ENCODE results near the gene SYT9. TPM values are rescaled to one million over a fixed set of nuclear protein-coding genes. Genes with fewer than 3 reads are reported as not detected.

Gene SYT9
- total RNA-seq, 3 donors from 2014 or later (not counting 1 experiment from before 2014, with no cell fraction given) = not detected

- no peak for TF ChIP-seq CTCF (IDR thresholded peaks at IDR 0.05)
- intact Hi-C loops (cut with micrococcal nuclease) = no loop called here
- Histone ChIP-seq H3K27ac (ENCODE audit: low read length) (no peak overlapping the region), H3K36me3 (ENCODE audit: control insufficient read depth, insufficient read depth, low read length) (no peaks in the 10 kb centered on the region), H3K27me3 (ENCODE audit: control insufficient read depth, insufficient read depth, low read length) (no peaks in the 10 kb centered on the region), H3K4me3 (ENCODE audit: low read length) (no peak overlapping the region), H3K4me1 (ENCODE audit: control insufficient read depth, insufficient read depth, low read length) (no peaks in the 10 kb centered on the region), H3K9me3 (ENCODE audit: control insufficient read depth, insufficient read depth, low read length) (no peaks in the 10 kb centered on the region)
- H3K27me3 Mint-ChIP-seq (ENCODE audit: low read depth in 2 of 2) = peaks cover 0 to 17% of the 10 kb centered on the region in 2 donors
- H3K4me3 Mint-ChIP-seq = no peak overlapping the region
- no peaks in the 10 kb centered on the region for H3K9me3 Mint-ChIP-seq
- H3K36me3 Mint-ChIP-seq = no peaks in the 10 kb centered on the region
- 95% methylated on average over 7 of the region's 7 CpGs for WGBS (ENCODE audit: insufficient coverage)
- no peak for DNase-seq
- no peak for ATAC-seq
- H3K4me1 Mint-ChIP-seq = no peaks in the 10 kb centered on the region
- H3K27ac Mint-ChIP-seq = no peak overlapping the region
These were observed 43.3 kb upstream of the SYT9 start for GRCh38 chr11:7208391-7208790.

GRCh38 chr11:7219491-7219890, 32.2 kb upstream of the SYT9 start:
- intact Hi-C loops (cut with micrococcal nuclease) = no loop called here
- Mint-ChIP-seq H3K27ac (no peak overlapping the region), H3K27me3 (ENCODE audit: low read depth in 2 of 2) (peaks cover 19 to 23% of the 10 kb centered on the region in 2 donors), H3K4me1 (no peaks in the 10 kb centered on the region), H3K9me3 (no peaks in the 10 kb centered on the region), H3K36me3 (no peaks in the 10 kb centered on the region), H3K4me3 (no peak overlapping the region)
- Histone ChIP-seq H3K27me3 (ENCODE audit: control insufficient read depth, insufficient read depth, low read length) (peaks cover 4% of the 10 kb centered on the region), H3K36me3 (ENCODE audit: control insufficient read depth, insufficient read depth, low read length) (no peaks in the 10 kb centered on the region), H3K27ac (ENCODE audit: low read length) (no peak overlapping the region), H3K9me3 (ENCODE audit: control insufficient read depth, insufficient read depth, low read length) (no peaks in the 10 kb centered on the region), H3K4me3 (ENCODE audit: low read length) (no peak overlapping the region), H3K4me1 (ENCODE audit: control insufficient read depth, insufficient read depth, low read length) (no peaks in the 10 kb centered on the region)
- no peak for TF ChIP-seq CTCF (IDR thresholded peaks at IDR 0.05)
- no peak for DNase-seq
- no peak for ATAC-seq

- no peak for ATAC-seq
- H3K27ac Mint-ChIP-seq = no peak overlapping the region
- no peaks in the 10 kb centered on the region for H3K36me3 Mint-ChIP-seq
- H3K9me3 ChIP-seq (ENCODE audit: control insufficient read depth, insufficient read depth, low read length) = no peaks in the 10 kb centered on the region
- H3K4me1 Mint-ChIP-seq = no peaks in the 10 kb centered on the region
- no peaks in the 10 kb centered on the region for H3K9me3 Mint-ChIP-seq
- 68% methylated on average over 3 of the region's 3 CpGs for WGBS (ENCODE audit: insufficient coverage)
- H3K4me1 ChIP-seq (ENCODE audit: control insufficient read depth, insufficient read depth, low read length) = no peaks in the 10 kb centered on the region
- peaks cover 4% of the 10 kb centered on the region for H3K27me3 ChIP-seq (ENCODE audit: control insufficient read depth, insufficient read depth, low read length)
- peaks cover 19 to 21% of the 10 kb centered on the region in 2 donors for H3K27me3 Mint-ChIP-seq (ENCODE audit: low read depth in 2 of 2)
- intact Hi-C loops (cut with micrococcal nuclease) = no loop called here
- H3K27ac ChIP-seq (ENCODE audit: low read length) = no peak overlapping the region
- TF ChIP-seq CTCF (IDR thresholded peaks at IDR 0.05) = no peak
- no peak for DNase-seq
- H3K4me3 ChIP-seq (ENCODE audit: low read length) = no peak overlapping the region
- no peaks in the 10 kb centered on the region for H3K36me3 ChIP-seq (ENCODE audit: control insufficient read depth, insufficient read depth, low read length)
- H3K4me3 Mint-ChIP-seq = no peak overlapping the region
These were observed 31.1 kb upstream of the SYT9 start for GRCh38 chr11:7220636-7221035.

GRCh38 chr11:7222619-7223018, 29.1 kb upstream of the SYT9 start:
- no peaks in the 10 kb centered on the region for H3K4me1 Mint-ChIP-seq

More at GRCh38 chr11:7222619-7223018, 29.1 kb upstream of the SYT9 start:
- H3K27me3 ChIP-seq (ENCODE audit: control insufficient read depth, insufficient read depth, low read length) = peaks cover 4% of the 10 kb centered on the region
- DNase-seq = no peak
- Mint-ChIP-seq H3K9me3 (no peaks in the 10 kb centered on the region), H3K27me3 (ENCODE audit: low read depth in 2 of 2) (peaks cover 19 to 20% of the 10 kb centered on the region in 2 donors), H3K27ac (no peak overlapping the region), H3K4me3 (no peak overlapping the region), H3K36me3 (no peaks in the 10 kb centered on the region)
- intact Hi-C loops (cut with micrococcal nuclease) = no loop called here
- H3K9me3 ChIP-seq (ENCODE audit: control insufficient read depth, insufficient read depth, low read length) = no peaks in the 10 kb centered on the region
- no peaks in the 10 kb centered on the region for H3K36me3 ChIP-seq (ENCODE audit: control insufficient read depth, insufficient read depth, low read length)
- 40% methylated on average over 3 of the region's 4 CpGs for WGBS (ENCODE audit: insufficient coverage)
- no peaks in the 10 kb centered on the region for H3K4me1 ChIP-seq (ENCODE audit: control insufficient read depth, insufficient read depth, low read length)
- no peak for ATAC-seq
- H3K4me3 ChIP-seq (ENCODE audit: low read length) = no peak overlapping the region
- no peak for TF ChIP-seq CTCF (IDR thresholded peaks at IDR 0.05)
- no peak overlapping the region for H3K27ac ChIP-seq (ENCODE audit: low read length)
